ENCODE measurements around the gene TYW3.

- TF ChIP-seq CTCF (IDR thresholded peaks at IDR 0.05) (no peak), POLR2A (IDR thresholded peaks at IDR 0.05) (no peak)
Measured at GRCh38 chr1:74766579-74766978, 33.6 kb downstream of the TYW3 start.
